ENCODE data around the gene PUDP.

Gene PUDP

GRCh38 chrX:7146020-7146702 is 1.8 kb downstream of the PUDP start:
- peak overlapping the region; percentile 85 for H3K4me2 ChIP-seq (ENCODE audit: low read length)
- peaks cover 29% of the 10 kb centered on the region for H3K36me3 ChIP-seq (ENCODE audit: control insufficient read depth, low read length)
- H3K27ac ChIP-seq (ENCODE audit: low read depth, low read length) = no peak overlapping the region
- peak overlapping the region; percentile 91 for H3K4me3 ChIP-seq (ENCODE audit: low read length)
- peaks cover 82% of the 10 kb centered on the region for H3K79me2 ChIP-seq (ENCODE audit: control insufficient read depth, low read length)
- peaks cover 43% of the 10 kb centered on the region for H3K4me1 ChIP-seq (ENCODE audit: control insufficient read depth, low read length)
- H3F3A ChIP-seq (ENCODE audit: control insufficient read depth, insufficient read depth) = no peaks in the 10 kb centered on the region
- H3K9me2 ChIP-seq (replicated peaks; ENCODE audit: control insufficient read depth, low read length) = no peaks in the 10 kb centered on the region
- TF ChIP-seq EZH2phosphoT487 (IDR thresholded peaks at IDR 0.05; ENCODE audit: borderline replicate concordance, low read length) (no peak), CTCF (IDR thresholded peaks at IDR 0.05; ENCODE audit: low read depth, low read length, poor library complexity, severe bottlenecking) (no peak)
- no peaks in the 10 kb centered on the region for H4K20me1 ChIP-seq (ENCODE audit: control insufficient read depth, insufficient read depth, low read depth, low read length)
- no peaks in the 10 kb centered on the region for H3K27me3 ChIP-seq (ENCODE audit: control insufficient read depth, low read length)
- H3K9me3 ChIP-seq (ENCODE audit: control insufficient read depth, insufficient read depth, low read length) = no peaks in the 10 kb centered on the region

DNA sequence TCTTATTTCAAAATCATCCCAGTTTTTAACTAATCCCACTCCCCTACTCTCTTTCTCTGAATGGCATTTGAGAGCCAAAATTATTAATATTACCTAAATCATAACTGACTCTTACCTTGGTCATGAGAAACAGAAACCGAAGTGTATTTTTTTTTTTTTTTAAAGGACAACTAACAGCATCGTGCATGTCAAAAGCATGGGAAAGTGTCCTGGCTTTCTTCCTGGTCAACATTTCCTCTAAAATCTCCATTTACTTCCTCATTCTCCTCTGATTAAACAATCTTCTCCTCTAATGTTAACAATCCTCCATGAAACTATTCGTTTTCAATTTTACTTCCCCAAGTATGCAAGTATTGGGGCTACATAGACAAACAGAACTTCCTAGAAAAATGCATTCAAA is 2.5 kb downstream of the PUDP start:
- Histone ChIP-seq H3K4me1 (ENCODE audit: control insufficient read depth, low read length) (peaks cover 44% of the 10 kb centered on the region), H3K27me3 (ENCODE audit: control insufficient read depth, low read length) (no peaks in the 10 kb centered on the region), H4K20me1 (ENCODE audit: control insufficient read depth, insufficient read depth, low read depth, low read length) (no peaks in the 10 kb centered on the region), H3K36me3 (ENCODE audit: control insufficient read depth, low read length) (peaks cover 36% of the 10 kb centered on the region), H3K27ac (ENCODE audit: low read depth, low read length) (no peak overlapping the region), H3K9me2 (replicated peaks; ENCODE audit: control insufficient read depth, low read length) (no peaks in the 10 kb centered on the region), H3K9me3 (ENCODE audit: control insufficient read depth, insufficient read depth, low read length) (no peaks in the 10 kb centered on the region), H3F3A (ENCODE audit: control insufficient read depth, insufficient read depth) (no peaks in the 10 kb centered on the region), H3K4me3 (ENCODE audit: low read length) (peak overlapping the region; percentile 91; the same call in 1 of the 2 replicates), H3K4me2 (ENCODE audit: low read length) (peak overlapping the region; percentile 85), H3K79me2 (ENCODE audit: control insufficient read depth, low read length) (peaks cover 89% of the 10 kb centered on the region)
- no peak for TF ChIP-seq CTCF (IDR thresholded peaks at IDR 0.05; ENCODE audit: low read depth, low read length, poor library complexity, severe bottlenecking)
- no peak for TF ChIP-seq EZH2phosphoT487 (IDR thresholded peaks at IDR 0.05; ENCODE audit: borderline replicate concordance, low read length)

- H3K4me1 ChIP-seq (ENCODE audit: control insufficient read depth, low read length) = peaks cover 37% of the 10 kb centered on the region
- TF ChIP-seq CTCF (IDR thresholded peaks at IDR 0.05; ENCODE audit: low read depth, low read length, poor library complexity, severe bottlenecking) (no peak), EZH2phosphoT487 (IDR thresholded peaks at IDR 0.05; ENCODE audit: borderline replicate concordance, low read length) (no peak)
- H3K36me3 ChIP-seq (ENCODE audit: control insufficient read depth, low read length) = peaks cover 44% of the 10 kb centered on the region
- no peaks in the 10 kb centered on the region for H3K9me2 ChIP-seq (replicated peaks; ENCODE audit: control insufficient read depth, low read length)
- H3K4me2 ChIP-seq (ENCODE audit: low read length) = 0 out of 2 replicates have a peak overlapping the region, but pooled peaks have one; percentile 14
- H4K20me1 ChIP-seq (ENCODE audit: control insufficient read depth, insufficient read depth, low read depth, low read length) = no peaks in the 10 kb centered on the region
- H3F3A ChIP-seq (ENCODE audit: control insufficient read depth, insufficient read depth) = no peaks in the 10 kb centered on the region
- H3K27ac ChIP-seq (ENCODE audit: low read depth, low read length) = no peak overlapping the region
- peaks cover 95% of the 10 kb centered on the region for H3K79me2 ChIP-seq (ENCODE audit: control insufficient read depth, low read length)
- no peak overlapping the region for H3K4me3 ChIP-seq (ENCODE audit: low read length)
- no peaks in the 10 kb centered on the region for H3K27me3 ChIP-seq (ENCODE audit: control insufficient read depth, low read length)
- no peaks in the 10 kb centered on the region for H3K9me3 ChIP-seq (ENCODE audit: control insufficient read depth, insufficient read depth, low read length)
Observed at GRCh38 chrX:7143941-7144525, 3.9 kb downstream of the PUDP start.

Data from DOHH2 (cell line).